Suprapubic skin (tissue), 4 donors: Measurements from ENCODE around the gene KIF1C. TPM values are rescaled to one million over a fixed set of nuclear protein-coding genes. Genes with fewer than 3 reads are reported as not detected.

ENCODE experiments used
- DNase-seq, 2 donors: peaks; one replicate each; pipeline ENCODE4 v3.0.0-alpha.2; 2019; ENCODE audit warnings: low spot score in 2 of 2
- H3K27ac ChIP-seq: fragments of 200-600 bp; sonication (generic); one replicate; pipeline ENCODE4 v1.5.1; 2019
- H3K27me3 ChIP-seq: fragments of 200-600 bp; sonication (generic); one replicate; pipeline ENCODE4 v1.5.1; 2019
- H3K36me3 ChIP-seq: fragments of 200-600 bp; sonication (generic); one replicate; pipeline ENCODE4 v1.5.1; 2019
- H3K4me1 ChIP-seq: fragments of 200-600 bp; sonication (generic); one replicate; pipeline ENCODE4 v1.5.1; 2019
- H3K4me3 ChIP-seq: fragments of 200-600 bp; sonication (generic); one replicate; pipeline ENCODE4 v1.5.1; 2019; ENCODE audit warnings: mild to moderate bottlenecking
- H3K9me3 ChIP-seq: fragments of 200-600 bp; sonication (generic); one replicate; pipeline ENCODE4 v1.5.1; 2019
- EP300 ChIP-seq: sonication (generic); formaldehyde crosslinking; IDR thresholded peaks from one replicate; pipeline ENCODE4 v1.6.1; 2017; ENCODE audit warnings: antibody characterized with exemption
- POLR2A ChIP-seq, 2 donors: fragments of 450-650 bp; IDR thresholded peaks; one replicate each; pipeline ENCODE4 v1.6.1; 2017; ENCODE audit warnings: antibody characterized with exemption in 2 of 2, mild to moderate bottlenecking in 2 of 2, moderate library complexity in 2 of 2
- POLR2AphosphoS5 ChIP-seq, 3 donors: sonication (generic); formaldehyde crosslinking; IDR thresholded peaks; one replicate each; pipeline ENCODE4 v1.6.1; 2017; ENCODE audit warnings: antibody characterized with exemption in 3 of 3
- WGBS: methylation state at CpG from one replicate; pipeline ENCODE4 v1.1.5; 2018; 5-methylcytosine and 5-hydroxymethylcytosine counted together
- total RNA-seq, 4 donors: library from RNA; depleted of rRNA; stranded (reverse); fragments of >200 nt; gene quantifications; one replicate each; pipeline ENCODE4 v1.1.0, GENCODE V29; 2016
- TF ChIP-seq, protein P1 (sequence below), 2 donors: fragments of 200-600 bp in 1 of 2; fragments of 450-650 bp in 1 of 2; sonication (generic) in 1 of 2; IDR thresholded peaks; one replicate each; pipeline ENCODE4 v1.5.1; 2016 to 2019; ENCODE audit warnings: antibody characterized with exemption in 2 of 2, mild to moderate bottlenecking in 1 of 2, moderate library complexity in 1 of 2

KIF1C gene
- total RNA-seq, 4 donors from 2014 or later = 52.7 to 104 (median 97.8) TPM

DNA sequence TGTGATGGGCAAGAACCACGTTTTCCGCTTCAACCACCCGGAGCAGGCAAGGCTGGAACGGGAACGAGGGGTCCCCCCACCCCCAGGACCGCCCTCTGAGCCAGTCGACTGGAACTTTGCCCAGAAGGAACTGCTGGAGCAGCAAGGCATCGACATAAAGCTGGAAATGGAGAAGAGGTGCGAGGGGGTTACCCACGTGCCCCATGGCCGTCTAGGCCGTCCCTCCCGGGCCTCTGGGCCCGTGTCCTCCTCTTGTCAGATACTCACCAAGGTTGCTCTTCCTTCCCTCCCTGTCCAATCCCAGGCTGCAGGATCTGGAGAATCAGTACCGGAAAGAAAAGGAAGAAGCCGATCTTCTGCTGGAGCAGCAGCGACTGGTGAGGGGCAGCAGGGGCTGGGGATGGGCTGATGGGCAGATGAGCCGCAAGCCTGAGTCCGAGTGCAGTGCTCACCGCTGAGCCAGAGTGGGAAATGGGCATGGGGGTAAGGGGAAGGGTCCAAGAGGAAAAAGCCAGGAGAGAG, 22.8 kb downstream of the KIF1C start:
- 82% methylated on average over 15 of the region's 20 CpGs for WGBS
- Histone ChIP-seq H3K36me3 (peaks cover 74% of the 10 kb centered on the region), H3K27me3 (no peaks in the 10 kb centered on the region), H3K9me3 (no peaks in the 10 kb centered on the region), H3K27ac (no peak overlapping the region), H3K4me3 (no peak overlapping the region), H3K4me1 (peaks cover 6% of the 10 kb centered on the region)
- TF ChIP-seq POLR2AphosphoS5 (IDR thresholded peaks at IDR 0.05) = no peak
- TF ChIP-seq, protein P1, sequence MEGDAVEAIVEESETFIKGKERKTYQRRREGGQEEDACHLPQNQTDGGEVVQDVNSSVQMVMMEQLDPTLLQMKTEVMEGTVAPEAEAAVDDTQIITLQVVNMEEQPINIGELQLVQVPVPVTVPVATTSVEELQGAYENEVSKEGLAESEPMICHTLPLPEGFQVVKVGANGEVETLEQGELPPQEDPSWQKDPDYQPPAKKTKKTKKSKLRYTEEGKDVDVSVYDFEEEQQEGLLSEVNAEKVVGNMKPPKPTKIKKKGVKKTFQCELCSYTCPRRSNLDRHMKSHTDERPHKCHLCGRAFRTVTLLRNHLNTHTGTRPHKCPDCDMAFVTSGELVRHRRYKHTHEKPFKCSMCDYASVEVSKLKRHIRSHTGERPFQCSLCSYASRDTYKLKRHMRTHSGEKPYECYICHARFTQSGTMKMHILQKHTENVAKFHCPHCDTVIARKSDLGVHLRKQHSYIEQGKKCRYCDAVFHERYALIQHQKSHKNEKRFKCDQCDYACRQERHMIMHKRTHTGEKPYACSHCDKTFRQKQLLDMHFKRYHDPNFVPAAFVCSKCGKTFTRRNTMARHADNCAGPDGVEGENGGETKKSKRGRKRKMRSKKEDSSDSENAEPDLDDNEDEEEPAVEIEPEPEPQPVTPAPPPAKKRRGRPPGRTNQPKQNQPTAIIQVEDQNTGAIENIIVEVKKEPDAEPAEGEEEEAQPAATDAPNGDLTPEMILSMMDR (IDR thresholded peaks at IDR 0.05) = no peak
- TF ChIP-seq POLR2A (IDR thresholded peaks at IDR 0.05) = no peak
- TF ChIP-seq EP300 = no peak
- DNase-seq = no peak

DNA sequence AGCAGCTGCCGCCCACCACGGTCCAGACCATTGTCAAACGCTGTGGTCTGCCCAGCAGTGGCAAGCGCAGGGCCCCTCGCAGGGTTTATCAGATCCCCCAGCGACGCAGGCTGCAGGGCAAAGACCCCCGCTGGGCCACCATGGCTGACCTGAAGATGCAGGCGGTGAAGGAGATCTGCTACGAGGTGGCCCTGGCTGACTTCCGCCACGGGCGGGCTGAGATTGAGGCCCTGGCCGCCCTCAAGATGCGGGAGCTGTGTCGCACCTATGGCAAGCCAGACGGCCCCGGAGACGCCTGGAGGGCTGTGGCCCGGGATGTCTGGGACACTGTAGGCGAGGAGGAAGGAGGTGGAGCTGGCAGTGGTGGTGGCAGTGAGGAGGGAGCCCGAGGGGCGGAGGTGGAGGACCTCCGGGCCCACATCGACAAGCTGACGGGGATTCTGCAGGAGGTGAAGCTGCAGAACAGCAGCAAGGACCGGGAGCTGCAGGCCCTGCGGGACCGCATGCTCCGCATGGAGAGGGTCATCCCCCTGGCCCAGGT, 24.5 kb downstream of the KIF1C start:
- Histone ChIP-seq H3K27ac (no peak overlapping the region), H3K27me3 (no peaks in the 10 kb centered on the region), H3K9me3 (no peaks in the 10 kb centered on the region), H3K4me1 (peaks cover 12% of the 10 kb centered on the region), H3K4me3 (no peak overlapping the region), H3K36me3 (peaks cover 65% of the 10 kb centered on the region)
- no peak for TF ChIP-seq POLR2AphosphoS5 (IDR thresholded peaks at IDR 0.05)
- TF ChIP-seq, protein P1 (IDR thresholded peaks at IDR 0.05) = no peak
- TF ChIP-seq POLR2A (IDR thresholded peaks at IDR 0.05) = no peak
- no peak for TF ChIP-seq EP300
- 91% methylated on average over 21 of the region's 30 CpGs for WGBS
- no peak for DNase-seq

DNA sequence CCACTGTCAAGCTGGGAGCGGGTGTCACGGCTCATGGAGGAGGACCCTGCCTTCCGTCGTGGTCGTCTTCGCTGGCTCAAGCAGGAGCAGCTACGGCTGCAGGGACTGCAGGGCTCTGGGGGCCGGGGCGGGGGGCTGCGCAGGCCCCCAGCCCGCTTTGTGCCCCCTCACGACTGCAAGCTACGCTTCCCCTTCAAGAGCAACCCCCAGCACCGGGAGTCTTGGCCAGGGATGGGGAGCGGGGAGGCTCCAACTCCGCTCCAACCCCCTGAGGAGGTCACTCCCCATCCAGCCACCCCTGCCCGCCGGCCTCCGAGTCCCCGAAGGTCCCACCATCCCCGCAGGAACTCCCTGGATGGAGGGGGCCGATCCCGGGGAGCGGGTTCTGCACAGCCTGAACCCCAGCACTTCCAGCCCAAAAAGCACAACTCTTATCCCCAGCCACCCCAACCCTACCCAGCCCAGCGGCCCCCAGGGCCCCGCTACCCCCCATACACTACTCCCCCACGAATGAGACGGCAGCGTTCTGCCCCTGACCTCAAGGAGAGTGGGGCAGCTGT, 25.9 kb downstream of the KIF1C start:
- no peaks in the 10 kb centered on the region for H3K9me3 ChIP-seq
- no peak for TF ChIP-seq POLR2A (IDR thresholded peaks at IDR 0.05)
- no peak for TF ChIP-seq EP300
- TF ChIP-seq POLR2AphosphoS5 (IDR thresholded peaks at IDR 0.05) = no peak
- TF ChIP-seq, protein P1 (IDR thresholded peaks at IDR 0.05) = no peak
- H3K27me3 ChIP-seq = no peaks in the 10 kb centered on the region
- no peak for DNase-seq
- peaks cover 53% of the 10 kb centered on the region for H3K36me3 ChIP-seq
- peaks cover 12% of the 10 kb centered on the region for H3K4me1 ChIP-seq
- no peak overlapping the region for H3K4me3 ChIP-seq
- 88% methylated on average over 3 of the region's 29 CpGs for WGBS
- no peak overlapping the region for H3K27ac ChIP-seq

DNA sequence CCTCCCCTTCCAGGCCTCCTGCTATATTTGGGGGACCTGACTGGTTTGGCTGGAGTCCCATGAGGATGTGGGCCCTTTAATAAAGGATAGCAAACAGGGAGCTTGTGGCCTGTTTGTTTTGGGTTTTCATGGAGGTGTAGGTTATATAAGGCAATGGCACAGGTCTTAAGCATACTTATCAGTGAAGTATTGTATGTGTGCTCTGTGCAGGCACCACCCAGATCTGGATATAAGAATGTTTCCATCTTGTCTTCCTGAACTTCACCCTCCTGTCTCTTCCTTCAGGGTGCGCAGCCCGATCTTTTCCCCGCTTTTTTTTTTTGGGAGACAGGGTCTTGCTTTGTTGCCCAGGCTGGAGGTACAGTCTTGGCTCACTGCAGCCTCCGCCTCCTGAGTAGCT, 26.9 kb downstream of the KIF1C start:
- TF ChIP-seq POLR2AphosphoS5 (IDR thresholded peaks at IDR 0.05) (no peak), EP300 (no peak), POLR2A (IDR thresholded peaks at IDR 0.05) (no peak)
- TF ChIP-seq, protein P1 (IDR thresholded peaks at IDR 0.05) = no peak
- no peak for DNase-seq
- Histone ChIP-seq H3K36me3 (peaks cover 49% of the 10 kb centered on the region), H3K27me3 (no peaks in the 10 kb centered on the region), H3K4me1 (peaks cover 12% of the 10 kb centered on the region), H3K9me3 (no peaks in the 10 kb centered on the region), H3K4me3 (no peak overlapping the region), H3K27ac (no peak overlapping the region)
- WGBS = 92% methylated on average over 4 of the region's 4 CpGs

DNA sequence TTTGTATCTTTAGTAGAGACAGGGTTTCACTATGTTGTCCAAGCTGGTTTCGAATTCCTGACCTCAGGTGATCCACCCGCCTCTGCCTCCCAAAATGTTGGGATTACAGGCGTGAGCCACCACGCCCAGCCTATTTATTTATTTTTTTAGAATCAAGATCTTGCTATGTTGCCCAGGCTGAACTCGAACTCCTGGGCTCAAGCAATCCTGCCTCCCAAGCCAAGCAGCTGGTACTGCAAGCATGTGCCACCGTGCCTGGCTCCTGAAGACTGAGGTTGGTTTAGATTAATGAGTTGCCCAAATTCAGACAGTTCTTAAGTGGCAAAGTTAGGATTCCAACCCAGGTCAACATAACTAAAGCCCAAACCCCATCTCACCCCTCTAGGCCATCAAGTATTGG, 29.5 kb downstream of the KIF1C start:
- Histone ChIP-seq H3K27me3 (no peaks in the 10 kb centered on the region), H3K9me3 (no peaks in the 10 kb centered on the region), H3K4me1 (peaks cover 22% of the 10 kb centered on the region), H3K36me3 (peaks cover 23% of the 10 kb centered on the region), H3K27ac (no peak overlapping the region), H3K4me3 (no peak overlapping the region)
- 85% methylated on average over 6 of the region's 6 CpGs for WGBS
- no peak for DNase-seq
- no peak for TF ChIP-seq EP300
- no peak for TF ChIP-seq POLR2AphosphoS5 (IDR thresholded peaks at IDR 0.05)
- TF ChIP-seq, protein P1 (IDR thresholded peaks at IDR 0.05) = no peak
- TF ChIP-seq POLR2A (IDR thresholded peaks at IDR 0.05) = no peak
